Measurements from ENCODE around the gene SCFD2.
"Not testable (repeated sequence)": the region's sequence is repeated elsewhere in the genome, so short reads cannot be mapped to it uniquely, and the experiment has no call there.

The SCFD2 gene

DNA sequence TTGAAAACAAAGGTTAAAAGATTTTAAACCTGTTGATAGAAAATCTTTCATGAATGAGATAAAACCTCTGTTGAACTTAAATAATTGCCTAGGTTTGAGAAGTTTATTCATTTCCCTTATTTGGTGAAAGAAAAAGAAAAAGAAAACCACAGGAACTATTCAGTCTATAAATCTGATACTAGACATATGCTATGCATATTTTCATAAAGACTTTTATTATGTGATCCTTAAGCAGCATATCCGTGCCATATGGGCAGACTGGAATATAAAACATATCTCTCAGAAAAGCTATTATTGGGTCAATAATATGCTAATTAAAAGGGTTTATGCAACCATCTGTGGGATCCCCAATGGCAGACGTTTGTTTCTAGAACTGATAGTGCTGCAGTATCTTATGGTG is 325.0 kb downstream of the SCFD2 start:
- no peak for TF ChIP-seq L3MBTL2 (conservative IDR thresholded peaks at IDR 0.05)
- no peak for TF ChIP-seq NFRKB (IDR thresholded peaks at IDR 0.05)
- no peak for TF ChIP-seq FOXM1 (IDR thresholded peaks at IDR 0.05; ENCODE audit: borderline replicate concordance)
- TF ChIP-seq ARNT (IDR thresholded peaks at IDR 0.05), result no peak
- no peak for TF ChIP-seq TARDBP (IDR thresholded peaks at IDR 0.05)
- no peak for TF ChIP-seq FOXK2 (IDR thresholded peaks at IDR 0.05)
- no peak for TF ChIP-seq ZNF384 (IDR thresholded peaks at IDR 0.05)

DNA sequence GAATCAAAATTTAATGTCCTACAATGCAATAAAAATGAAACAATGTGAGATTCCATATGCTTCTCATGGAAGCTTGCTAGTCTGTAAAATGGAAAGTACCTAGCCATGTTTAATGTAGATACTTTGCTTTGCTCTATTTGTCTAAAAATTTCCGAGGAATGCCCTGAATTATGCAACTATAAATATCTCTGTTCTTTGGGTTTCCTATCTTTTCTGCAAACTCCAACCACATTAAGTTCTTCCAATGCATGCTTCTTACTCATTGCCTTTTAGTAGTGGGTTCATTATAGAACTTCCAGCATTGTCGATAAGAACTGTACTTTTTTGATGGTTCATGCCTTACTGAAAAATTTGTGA is 325.4 kb downstream of the SCFD2 start:
- no peak for TF ChIP-seq ELF4 (IDR thresholded peaks at IDR 0.05)
- TF ChIP-seq NFRKB (IDR thresholded peaks at IDR 0.05), result no peak
- POLR2A ChIA-PET, result no interaction called here
- CTCF ChIA-PET, result no interaction called here
- no peak for DNase-seq (ENCODE audit: extremely low spot score)

More for the DNA sequence above, 325.0 kb downstream of the SCFD2 start:
- ChIA-PET POLR2A (no interaction called here), CTCF (no interaction called here)
- no peak for DNase-seq (ENCODE audit: extremely low spot score)

DNA sequence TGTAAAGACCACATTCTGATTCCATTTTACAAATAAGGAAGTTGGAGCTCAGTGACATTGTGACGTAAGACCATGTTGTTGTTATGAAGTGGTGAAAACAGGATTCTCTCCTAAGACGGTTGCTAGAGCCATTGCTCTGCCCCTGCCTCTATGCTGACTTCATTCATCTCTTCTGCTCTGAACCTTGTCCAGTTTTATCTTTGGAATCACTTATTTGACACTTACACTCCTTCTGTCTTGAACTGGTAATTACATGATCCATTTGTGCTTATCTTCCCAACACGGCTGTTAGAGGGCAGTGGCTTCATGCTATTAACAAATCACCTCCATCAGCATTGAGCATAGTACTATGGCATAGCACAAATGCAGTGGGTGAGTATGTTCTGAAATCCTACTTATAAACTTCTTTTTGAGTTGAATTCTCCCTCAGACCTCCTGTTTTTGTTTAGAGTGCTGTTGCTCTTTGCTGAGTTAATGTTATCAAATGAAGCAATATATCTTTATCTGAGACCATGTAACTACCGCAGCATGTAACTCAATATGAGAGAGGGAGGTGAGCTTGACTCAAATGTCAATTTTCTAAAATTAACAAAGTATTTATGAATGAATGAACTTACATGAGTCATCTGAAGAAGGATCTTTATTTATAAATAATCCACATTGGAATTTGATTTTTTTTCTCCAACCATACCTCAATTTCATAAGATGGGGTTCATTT is 326.0 kb downstream of the SCFD2 start:
- TF ChIP-seq TARDBP (IDR thresholded peaks at IDR 0.05) (no peak), BHLHE40 (IDR thresholded peaks at IDR 0.05; ENCODE audit: borderline replicate concordance) (no peak), FOXA1 (IDR thresholded peaks at IDR 0.05) (no peak), LEF1 (IDR thresholded peaks at IDR 0.05; ENCODE audit: borderline replicate concordance) (no peak), ZNF384 (IDR thresholded peaks at IDR 0.05) (no peak), ELF4 (IDR thresholded peaks at IDR 0.05) (no peak), SP1 (IDR thresholded peaks at IDR 0.05) (no peak), L3MBTL2 (conservative IDR thresholded peaks at IDR 0.05) (no peak), HDGF (IDR thresholded peaks at IDR 0.05; ENCODE audit: borderline replicate concordance) (no peak)
- TF ChIP-seq, protein P1, sequence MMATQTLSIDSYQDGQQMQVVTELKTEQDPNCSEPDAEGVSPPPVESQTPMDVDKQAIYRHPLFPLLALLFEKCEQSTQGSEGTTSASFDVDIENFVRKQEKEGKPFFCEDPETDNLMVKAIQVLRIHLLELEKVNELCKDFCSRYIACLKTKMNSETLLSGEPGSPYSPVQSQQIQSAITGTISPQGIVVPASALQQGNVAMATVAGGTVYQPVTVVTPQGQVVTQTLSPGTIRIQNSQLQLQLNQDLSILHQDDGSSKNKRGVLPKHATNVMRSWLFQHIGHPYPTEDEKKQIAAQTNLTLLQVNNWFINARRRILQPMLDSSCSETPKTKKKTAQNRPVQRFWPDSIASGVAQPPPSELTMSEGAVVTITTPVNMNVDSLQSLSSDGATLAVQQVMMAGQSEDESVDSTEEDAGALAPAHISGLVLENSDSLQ (IDR thresholded peaks at IDR 0.05), result no peak
- POLR2A ChIA-PET, result no interaction called here
- CTCF ChIA-PET, result no interaction called here
- no peak for DNase-seq (ENCODE audit: extremely low spot score)

DNA sequence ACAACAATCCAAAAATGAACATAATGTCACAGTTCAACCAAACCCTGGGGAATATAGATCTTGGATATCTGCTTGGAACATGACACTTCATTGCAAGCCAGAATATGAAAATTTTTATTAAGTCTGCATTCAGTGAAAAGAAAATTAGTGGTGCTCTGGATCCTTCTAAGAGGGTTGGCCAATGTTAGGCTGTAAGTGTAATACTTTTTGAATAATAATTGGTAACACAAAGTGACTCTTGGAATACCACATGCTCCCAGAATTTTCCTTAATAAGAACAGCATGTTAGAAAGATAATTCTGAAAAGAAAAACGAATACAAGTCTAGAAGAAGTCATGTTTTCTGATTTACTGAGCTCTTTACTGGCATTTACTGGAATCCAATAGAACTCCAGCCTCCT is 328.0 kb downstream of the SCFD2 start:
- ChIA-PET CTCF (no interaction called here), POLR2A (no interaction called here)

DNA sequence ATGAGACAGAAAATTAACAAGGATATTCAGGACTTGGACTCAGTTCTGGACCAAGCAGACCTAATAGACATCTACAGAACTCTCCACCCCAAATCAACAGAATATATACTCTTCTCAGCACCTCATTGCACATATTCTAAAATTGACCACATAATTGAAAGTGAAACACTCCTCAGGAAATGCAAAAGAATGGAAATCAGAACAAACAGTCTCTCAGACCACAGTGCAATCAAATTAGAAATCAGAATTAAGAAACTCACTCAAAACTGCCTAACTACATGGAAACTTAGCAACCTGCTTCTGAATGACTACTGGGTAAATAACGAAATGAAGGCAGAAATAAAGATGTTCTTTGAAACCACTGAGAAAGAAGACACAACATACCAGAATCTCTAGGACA is 333.0 kb downstream of the SCFD2 start:
- POLR2A ChIA-PET, CTCF ChIA-PET: not testable (repeated sequence)

More for the DNA sequence above, 328.0 kb downstream of the SCFD2 start:
- no peak for DNase-seq (ENCODE audit: extremely low spot score)
- TF ChIP-seq FOXM1 (IDR thresholded peaks at IDR 0.05; ENCODE audit: borderline replicate concordance) (no peak), L3MBTL2 (conservative IDR thresholded peaks at IDR 0.05) (no peak), FOXA1 (IDR thresholded peaks at IDR 0.05) (no peak), BHLHE40 (IDR thresholded peaks at IDR 0.05; ENCODE audit: borderline replicate concordance) (no peak), ARNT (IDR thresholded peaks at IDR 0.05) (no peak), TARDBP (IDR thresholded peaks at IDR 0.05) (no peak), LEF1 (IDR thresholded peaks at IDR 0.05; ENCODE audit: borderline replicate concordance) (no peak), FOXK2 (IDR thresholded peaks at IDR 0.05) (no peak), SP1 (IDR thresholded peaks at IDR 0.05) (no peak), SUZ12 (IDR thresholded peaks at IDR 0.05) (no peak)
- TF ChIP-seq, protein P1 (IDR thresholded peaks at IDR 0.05), result no peak

DNA sequence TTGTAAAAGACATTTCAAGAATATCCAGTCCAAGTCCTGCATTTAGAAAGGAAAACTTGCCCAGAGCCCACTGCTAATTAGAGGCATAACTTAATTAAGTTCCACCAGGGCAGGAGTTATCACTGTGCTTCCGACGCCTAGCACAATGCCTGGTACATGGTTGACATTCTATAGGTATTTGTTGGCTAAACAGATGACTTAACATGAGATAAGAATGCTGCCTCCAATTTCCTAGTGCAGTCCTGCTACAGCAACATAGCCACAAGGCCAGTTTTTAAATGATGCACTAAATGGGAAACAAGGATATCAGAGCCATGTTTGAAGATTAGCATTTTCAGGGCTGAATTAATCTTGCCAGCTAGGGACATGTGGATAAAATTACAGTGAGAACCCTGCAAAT is 339.6 kb downstream of the SCFD2 start:
- no peak for DNase-seq (ENCODE audit: extremely low spot score)
- ChIA-PET POLR2A (no interaction called here), CTCF (no interaction called here)
- TF ChIP-seq FOXK2 (IDR thresholded peaks at IDR 0.05), result no peak
- TF ChIP-seq FOXA1 (IDR thresholded peaks at IDR 0.05), result no peak
- TF ChIP-seq CTBP1 (IDR thresholded peaks at IDR 0.05; ENCODE audit: borderline replicate concordance), result no peak
- no peak for TF ChIP-seq ELF4 (IDR thresholded peaks at IDR 0.05)
- no peak for TF ChIP-seq SP1 (IDR thresholded peaks at IDR 0.05)
- TF ChIP-seq TARDBP (IDR thresholded peaks at IDR 0.05), result no peak
- no peak for TF ChIP-seq L3MBTL2 (conservative IDR thresholded peaks at IDR 0.05)
- no peak for TF ChIP-seq HDGF (IDR thresholded peaks at IDR 0.05; ENCODE audit: borderline replicate concordance)

More for the DNA sequence above, 333.0 kb downstream of the SCFD2 start:
- not testable (repeated sequence) for DNase-seq (ENCODE audit: extremely low spot score)

DNA sequence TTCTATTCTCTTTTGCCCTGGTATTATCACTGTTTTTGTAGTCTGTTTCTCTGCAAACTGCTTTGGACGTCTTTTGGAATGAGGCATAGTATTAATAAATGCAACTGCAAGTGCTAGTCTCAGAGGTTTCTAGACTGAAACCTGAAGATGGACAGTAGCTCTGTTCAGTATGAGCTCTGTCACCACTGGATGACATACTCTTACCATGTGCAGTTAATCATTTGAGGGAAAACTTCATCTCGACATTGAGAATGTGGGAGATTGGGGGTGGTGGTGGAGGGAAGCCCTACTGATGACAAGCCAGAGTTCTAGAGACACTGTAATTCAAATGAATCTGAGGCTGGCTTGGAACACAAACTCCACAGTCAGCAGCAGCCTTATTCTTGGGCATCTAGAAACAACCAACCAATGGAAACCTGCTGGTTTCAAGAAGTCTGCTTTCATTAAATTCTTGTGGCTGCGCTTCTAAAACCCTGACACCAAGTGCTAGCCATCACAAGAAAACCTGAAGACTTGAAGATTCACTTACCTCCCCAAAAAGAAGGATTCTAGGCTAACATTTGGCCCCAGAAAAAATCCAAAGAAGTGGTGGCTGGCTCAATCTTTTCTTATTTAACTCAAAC is 342.1 kb downstream of the SCFD2 start:
- no peak for DNase-seq (ENCODE audit: extremely low spot score)
- POLR2A ChIA-PET, result no interaction called here
- CTCF ChIA-PET, result no interaction called here
- TF ChIP-seq, protein P1 (IDR thresholded peaks at IDR 0.05), result no peak
- TF ChIP-seq BHLHE40 (IDR thresholded peaks at IDR 0.05; ENCODE audit: borderline replicate concordance) (no peak), ELF4 (IDR thresholded peaks at IDR 0.05) (no peak), NFRKB (IDR thresholded peaks at IDR 0.05) (no peak), SP1 (IDR thresholded peaks at IDR 0.05) (no peak), CTBP1 (IDR thresholded peaks at IDR 0.05; ENCODE audit: borderline replicate concordance) (no peak), L3MBTL2 (conservative IDR thresholded peaks at IDR 0.05) (no peak), SUZ12 (IDR thresholded peaks at IDR 0.05) (no peak), ZNF384 (IDR thresholded peaks at IDR 0.05) (no peak), FOXA1 (IDR thresholded peaks at IDR 0.05) (no peak), LEF1 (IDR thresholded peaks at IDR 0.05; ENCODE audit: borderline replicate concordance) (no peak), FOXM1 (IDR thresholded peaks at IDR 0.05; ENCODE audit: borderline replicate concordance) (no peak), TARDBP (IDR thresholded peaks at IDR 0.05) (no peak)
